Measurements from ENCODE around the gene IL6ST.

DNA sequence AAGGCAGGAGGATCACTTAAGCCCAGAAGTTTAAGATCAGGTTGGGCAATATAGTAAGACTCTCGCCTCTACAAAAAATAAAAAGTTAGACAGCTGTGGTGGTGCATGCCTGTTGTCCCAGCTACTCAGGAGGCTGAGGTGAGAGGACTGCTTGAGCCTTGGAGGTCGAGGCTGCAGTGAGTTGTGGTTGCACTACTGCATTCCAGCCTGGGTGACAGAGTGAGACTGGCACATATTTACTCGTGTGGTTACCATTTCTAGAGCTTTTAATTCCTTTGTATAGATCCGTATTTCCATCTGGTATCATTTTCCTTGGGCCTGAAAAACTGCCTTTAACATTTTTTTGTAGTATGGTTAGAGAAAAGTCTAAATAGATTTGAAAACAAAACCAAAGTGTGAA is 7.8 kb downstream of the IL6ST start:
- TF ChIP-seq TAF1 (IDR thresholded peaks at IDR 0.05; ENCODE audit: low read depth): no peak
- TF ChIP-seq RAD21 (IDR thresholded peaks at IDR 0.05; ENCODE audit: low read depth): no peak
- TF ChIP-seq, protein P1, sequence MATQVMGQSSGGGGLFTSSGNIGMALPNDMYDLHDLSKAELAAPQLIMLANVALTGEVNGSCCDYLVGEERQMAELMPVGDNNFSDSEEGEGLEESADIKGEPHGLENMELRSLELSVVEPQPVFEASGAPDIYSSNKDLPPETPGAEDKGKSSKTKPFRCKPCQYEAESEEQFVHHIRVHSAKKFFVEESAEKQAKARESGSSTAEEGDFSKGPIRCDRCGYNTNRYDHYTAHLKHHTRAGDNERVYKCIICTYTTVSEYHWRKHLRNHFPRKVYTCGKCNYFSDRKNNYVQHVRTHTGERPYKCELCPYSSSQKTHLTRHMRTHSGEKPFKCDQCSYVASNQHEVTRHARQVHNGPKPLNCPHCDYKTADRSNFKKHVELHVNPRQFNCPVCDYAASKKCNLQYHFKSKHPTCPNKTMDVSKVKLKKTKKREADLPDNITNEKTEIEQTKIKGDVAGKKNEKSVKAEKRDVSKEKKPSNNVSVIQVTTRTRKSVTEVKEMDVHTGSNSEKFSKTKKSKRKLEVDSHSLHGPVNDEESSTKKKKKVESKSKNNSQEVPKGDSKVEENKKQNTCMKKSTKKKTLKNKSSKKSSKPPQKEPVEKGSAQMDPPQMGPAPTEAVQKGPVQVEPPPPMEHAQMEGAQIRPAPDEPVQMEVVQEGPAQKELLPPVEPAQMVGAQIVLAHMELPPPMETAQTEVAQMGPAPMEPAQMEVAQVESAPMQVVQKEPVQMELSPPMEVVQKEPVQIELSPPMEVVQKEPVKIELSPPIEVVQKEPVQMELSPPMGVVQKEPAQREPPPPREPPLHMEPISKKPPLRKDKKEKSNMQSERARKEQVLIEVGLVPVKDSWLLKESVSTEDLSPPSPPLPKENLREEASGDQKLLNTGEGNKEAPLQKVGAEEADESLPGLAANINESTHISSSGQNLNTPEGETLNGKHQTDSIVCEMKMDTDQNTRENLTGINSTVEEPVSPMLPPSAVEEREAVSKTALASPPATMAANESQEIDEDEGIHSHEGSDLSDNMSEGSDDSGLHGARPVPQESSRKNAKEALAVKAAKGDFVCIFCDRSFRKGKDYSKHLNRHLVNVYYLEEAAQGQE (IDR thresholded peaks at IDR 0.05; ENCODE audit: low read depth): no peak
- no peak for TF ChIP-seq TCF12 (IDR thresholded peaks at IDR 0.05; ENCODE audit: low read depth)
- TF ChIP-seq TEAD4 (IDR thresholded peaks at IDR 0.05): no peak

Data from Ishikawa (cell line).